HCT116 (cell line): Measurements from ENCODE around the gene MED16. TPM values are rescaled to one million over a fixed set of nuclear protein-coding genes. Genes with fewer than 3 reads are reported as not detected.

Experiments used
- ATAC-seq: fragments of 200-7000 bp; cut with Tn5 transposase; 2 replicates; pipeline ENCODE4 v1.9.1; 2020; ENCODE audit warnings: mild to moderate bottlenecking, moderate library complexity
- BruUV-seq: library from RNA; stranded (reverse); fragments of 400-500 nt; replicated peaks from 2 replicates; lab custom pipeline; 2021; lab: Mats Ljungman, UMichigan
- CTCF ChIA-PET: fragments of 300-600 bp; sonication (Branson Sonifier 250); formaldehyde crosslinking; loops from one replicate; lab custom pipeline; 2021; ENCODE audit warnings: antibody characterized with exemption; lab: Charles Lee
- POLR2A ChIA-PET: fragments of 300-600, 350-600 bp; sonication (Branson Sonifier 250); formaldehyde crosslinking; loops from one replicate; lab custom pipeline; 2021; ENCODE audit warnings: antibody characterized with exemption; lab: Charles Lee
- RAD21 ChIA-PET, 2 experiments: fragments of 300-600 bp; sonication (Branson Sonifier 250); formaldehyde crosslinking; loops; one replicate each; lab custom pipeline; 2023; ENCODE audit warnings: low total read pairs in 2 of 2; ENCODE audit not compliant: uncharacterized antibody in 2 of 2, unreplicated experiment in 2 of 2, low non-redundant PET in 1 of 2; lab: Charles Lee
- DNase-seq: peaks from one replicate; pipeline ENCODE4 v3.0.0-alpha.2; 2010; ENCODE audit warnings: low read depth, low spot score
- H2AFZ ChIP-seq: fragments of 200-600 bp; shearing (Covaris generic), sonication (generic); 2 replicates; pipeline ENCODE4 v1.6.1; 2017; ENCODE audit warnings: low read depth, mixed run types, mixed read lengths, antibody characterized with exemption, low read length; ENCODE audit not compliant: poor library complexity, severe bottlenecking
- H3K27ac ChIP-seq: 2 replicates; pipeline ENCODE4 v1.5.1; 2012; ENCODE audit warnings: low read depth, low read length
- H3K27me3 ChIP-seq: fragments of 200-600 bp; sonication (generic); 2 replicates; pipeline ENCODE4 v1.6.1; 2016; ENCODE audit warnings: mixed run types, low read length, mixed read lengths; ENCODE audit not compliant: insufficient read depth
- H3K36me3 ChIP-seq, 2 experiments: fragments of 200-500 bp in 1 of 2; fragments of 200-600 bp in 1 of 2; sonication (Bioruptor generic) in 1 of 2; sonication (generic) in 1 of 2; 2 replicates each; pipeline versions ENCODE4 v1.5.1 to v1.6.1; 2014 to 2016; ENCODE audit warnings: low read length in 2 of 2, inconsistent platforms in 1 of 2, mixed read lengths in 1 of 2, mixed run types in 1 of 2; ENCODE audit not compliant: insufficient read depth in 2 of 2, control insufficient read depth in 1 of 2
- H3K4me1 ChIP-seq, 2 experiments: fragments of 200-600 bp in 1 of 2; sonication (generic) in 1 of 2; 2 replicates each; pipeline versions ENCODE4 v1.5.1 to v1.6.1; 2012 to 2017; ENCODE audit warnings: low read length in 2 of 2, inconsistent platforms in 1 of 2, mild to moderate bottlenecking in 1 of 2, mixed read lengths in 1 of 2, mixed run types in 1 of 2, moderate library complexity in 1 of 2; ENCODE audit not compliant: insufficient read depth in 2 of 2, control insufficient read depth in 1 of 2
- H3K4me2 ChIP-seq: fragments of 200-600 bp; sonication (generic); 2 replicates; pipeline ENCODE4 v1.6.1; 2017; ENCODE audit warnings: mixed run types, low read length, mixed read lengths
- H3K4me3 ChIP-seq, 2 experiments: fragments of 200-600 bp in 1 of 2; sonication (generic) in 1 of 2; replicated peaks in 1 of 2; 2 replicates each; pipeline ENCODE4 v1.5.1; 2011 to 2016; ENCODE audit warnings: low read length in 2 of 2, control low read depth in 1 of 2, low read depth in 1 of 2, mild to moderate bottlenecking in 1 of 2, mixed read lengths in 1 of 2, mixed run types in 1 of 2
- H3K79me2 ChIP-seq: fragments of 200-600 bp; sonication (generic); 2 replicates; pipeline ENCODE4 v1.6.1; 2017; ENCODE audit warnings: mild to moderate bottlenecking, mixed run types, low read length, moderate library complexity, mixed read lengths; ENCODE audit not compliant: insufficient read depth
- H3K9ac ChIP-seq: fragments of 200-600 bp; sonication (generic); 2 replicates; pipeline ENCODE4 v1.6.1; 2016; ENCODE audit warnings: low read length, mixed read lengths
- H3K9me2 ChIP-seq: fragments of 200-600 bp; sonication (generic), shearing (Covaris generic); 2 replicates; pipeline ENCODE4 v1.6.1; 2017; ENCODE audit warnings: mixed run types, mild to moderate bottlenecking, moderate library complexity; ENCODE audit not compliant: insufficient read depth
- H3K9me3 ChIP-seq, 2 experiments: fragments of 200-500 bp in 1 of 2; fragments of 200-600 bp in 1 of 2; sonication (Bioruptor generic) in 1 of 2; sonication (generic) in 1 of 2; 2 replicates each; pipeline ENCODE4 v1.6.1; 2014 to 2017; ENCODE audit warnings: low read length in 2 of 2, mixed read lengths in 2 of 2, inconsistent platforms in 1 of 2, low read depth in 1 of 2, mild to moderate bottlenecking in 1 of 2, mixed run types in 1 of 2, moderate library complexity in 1 of 2; ENCODE audit not compliant: control insufficient read depth in 1 of 2, insufficient read depth in 1 of 2
- H4K20me1 ChIP-seq: fragments of 200-600 bp; sonication (generic), shearing (Covaris generic); 2 replicates; pipeline ENCODE4 v1.6.1; 2017; ENCODE audit warnings: mixed run types, mild to moderate bottlenecking, moderate library complexity; ENCODE audit not compliant: insufficient read depth
- CEBPB ChIP-seq: IDR thresholded peaks from 2 replicates; pipeline ENCODE4 v1.6.1; 2012; ENCODE audit warnings: low read depth
- EGR1 ChIP-seq: IDR thresholded peaks from 2 replicates; pipeline ENCODE4 v1.6.1; 2012; ENCODE audit warnings: low read depth
- EZH2 ChIP-seq: fragments of 200-600 bp; sonication (generic); IDR thresholded peaks from 2 replicates; pipeline ENCODE4 v1.6.1; 2017; ENCODE audit warnings: antibody characterized with exemption, mixed run types
- EZH2phosphoT487 ChIP-seq: fragments of 200-600 bp; IDR thresholded peaks from 2 replicates; pipeline ENCODE4 v1.6.1; 2018; ENCODE audit warnings: antibody characterized with exemption, borderline replicate concordance
- JUND ChIP-seq: IDR thresholded peaks from 2 replicates; pipeline ENCODE4 v1.6.1; 2012
- POLR2A ChIP-seq: IDR thresholded peaks from 2 replicates; pipeline ENCODE4 v1.7.0; 2011; ENCODE audit warnings: borderline replicate concordance; ENCODE audit not compliant: insufficient read depth, insufficient read length; ENCODE audit errors: extremely low read depth
- POLR2AphosphoS5 ChIP-seq: IDR thresholded peaks from 2 replicates; pipeline ENCODE4 v1.6.1; 2011; ENCODE audit warnings: mild to moderate bottlenecking, low read depth, low read length, moderate library complexity
- RAD21 ChIP-seq: IDR thresholded peaks from 2 replicates; pipeline ENCODE4 v1.6.1; 2012; ENCODE audit warnings: low read depth, mild to moderate bottlenecking
- SIN3A ChIP-seq: IDR thresholded peaks from 2 replicates; pipeline ENCODE4 v1.6.1; 2012; ENCODE audit warnings: low read depth
- SP1 ChIP-seq: IDR thresholded peaks from 2 replicates; pipeline ENCODE4 v1.6.1; 2012; ENCODE audit warnings: low read depth
- SRF ChIP-seq: IDR thresholded peaks from 2 replicates; pipeline ENCODE4 v1.6.1; 2012; ENCODE audit warnings: low read depth
- TCF7L2 ChIP-seq: IDR thresholded peaks from 2 replicates; pipeline ENCODE4 v1.7.0; 2011; ENCODE audit warnings: borderline replicate concordance, inconsistent platforms; ENCODE audit not compliant: insufficient read depth, insufficient read length; ENCODE audit errors: extremely low read depth
- ZFX ChIP-seq: fragments of 450-650 bp; IDR thresholded peaks from 2 replicates; pipeline ENCODE4 v1.6.1; 2017
- ZNF274 ChIP-seq: fragments of 200-500 bp; sonication (Bioruptor generic); IDR thresholded peaks from 2 replicates; pipeline ENCODE4 v1.6.1; 2014; ENCODE audit warnings: mild to moderate bottlenecking, low read depth, low read length, inconsistent platforms
- intact Hi-C: fragments of 100-400 bp; cut with micrococcal nuclease; formaldehyde crosslinking; loops from 2 replicates; pipeline ENCODE4 v1.10.0; 2022
- total RNA-seq: library from RNA; stranded (reverse); gene quantifications from one replicate; pipeline ENCODE4 v1.2.1, GENCODE V29; 2021; ENCODE audit not compliant: unreplicated experiment
- TF ChIP-seq, protein P1 (sequence below), 3 experiments: fragments of 200-600 bp in 1 of 3; sonication (generic) in 1 of 3; IDR thresholded peaks in 2 of 3; conservative IDR thresholded peaks in 1 of 3; 2 replicates each; pipeline ENCODE4 v1.5.1; 2012 to 2017; ENCODE audit warnings: low read depth in 2 of 3, low read length in 2 of 3, antibody characterized with exemption in 1 of 3, borderline replicate concordance in 1 of 3, control low read depth in 1 of 3, mild to moderate bottlenecking in 1 of 3, mixed read lengths in 1 of 3, mixed run types in 1 of 3, moderate library complexity in 1 of 3; ENCODE audit not compliant: insufficient read depth in 1 of 3
- TF ChIP-seq, protein P2 (sequence below): IDR thresholded peaks from 2 replicates; pipeline ENCODE4 v1.6.1; 2012
- TF ChIP-seq, protein P3 (sequence below): IDR thresholded peaks from 2 replicates; pipeline ENCODE4 v1.6.1; 2012
- TF ChIP-seq, protein P4 (sequence below): IDR thresholded peaks from 2 replicates; pipeline ENCODE4 v1.6.1; 2012; ENCODE audit warnings: low read depth
- TF ChIP-seq, protein P5 (sequence below): IDR thresholded peaks from 2 replicates; pipeline ENCODE4 v1.6.1; 2011; ENCODE audit warnings: mild to moderate bottlenecking, low read length, moderate library complexity; ENCODE audit not compliant: insufficient replicate concordance; ENCODE audit errors: extremely low read depth

MED16 gene
- total RNA-seq, 1 experiment from 2014 or later = 73.6 TPM

DNA sequence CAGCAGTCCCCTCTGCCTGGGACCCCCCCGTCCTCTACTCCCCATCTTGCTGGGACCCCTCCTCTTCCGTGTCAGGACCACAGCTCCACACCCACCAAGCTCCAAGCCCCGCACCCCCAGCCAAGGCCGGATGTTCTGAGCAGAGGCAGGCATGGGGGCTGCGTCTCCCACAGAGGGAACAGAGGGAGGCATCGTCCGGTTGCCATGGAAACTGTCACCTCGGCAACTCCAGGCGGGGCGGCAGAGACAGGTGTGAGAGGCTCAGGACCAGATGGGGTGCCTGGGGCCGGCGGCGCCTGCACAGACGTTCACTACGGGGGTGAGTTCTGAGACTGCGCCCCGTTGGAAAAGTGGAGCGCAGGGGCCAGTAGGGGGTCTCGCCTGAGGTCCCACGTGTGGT, 5.7 kb upstream of the MED16 start:
- H3K4me2 ChIP-seq = no peak overlapping the region
- no peaks in the 10 kb centered on the region for H3K9me2 ChIP-seq
- H2AFZ ChIP-seq = no peak overlapping the region
- no peak overlapping the region for H3K9ac ChIP-seq
- no peak for ATAC-seq
- no peaks in the 10 kb centered on the region for H3K27me3 ChIP-seq
- intact Hi-C loops = no loop called here
- H3K79me2 ChIP-seq = peaks cover 15% of the 10 kb centered on the region; the same call in 1 of the 2 replicates
- H4K20me1 ChIP-seq = no peaks in the 10 kb centered on the region
- peaks cover 6 to 7% of the 10 kb centered on the region in 2 experiments; a peak in 3 of 4 replicates for H3K36me3 ChIP-seq
- no peak for DNase-seq
- no peak overlapping the region for H3K27ac ChIP-seq
- TF ChIP-seq TCF7L2 (no peak), EZH2 (no peak), ZNF274 (no peak), CEBPB (no peak), JUND (no peak), SRF (no peak), EGR1 (no peak), EZH2phosphoT487 (no peak), RAD21 (no peak), POLR2AphosphoS5 (no peak), SP1 (no peak), POLR2A (no peak), SIN3A (no peak), ZFX (no peak)
- TF ChIP-seq, protein P1, sequence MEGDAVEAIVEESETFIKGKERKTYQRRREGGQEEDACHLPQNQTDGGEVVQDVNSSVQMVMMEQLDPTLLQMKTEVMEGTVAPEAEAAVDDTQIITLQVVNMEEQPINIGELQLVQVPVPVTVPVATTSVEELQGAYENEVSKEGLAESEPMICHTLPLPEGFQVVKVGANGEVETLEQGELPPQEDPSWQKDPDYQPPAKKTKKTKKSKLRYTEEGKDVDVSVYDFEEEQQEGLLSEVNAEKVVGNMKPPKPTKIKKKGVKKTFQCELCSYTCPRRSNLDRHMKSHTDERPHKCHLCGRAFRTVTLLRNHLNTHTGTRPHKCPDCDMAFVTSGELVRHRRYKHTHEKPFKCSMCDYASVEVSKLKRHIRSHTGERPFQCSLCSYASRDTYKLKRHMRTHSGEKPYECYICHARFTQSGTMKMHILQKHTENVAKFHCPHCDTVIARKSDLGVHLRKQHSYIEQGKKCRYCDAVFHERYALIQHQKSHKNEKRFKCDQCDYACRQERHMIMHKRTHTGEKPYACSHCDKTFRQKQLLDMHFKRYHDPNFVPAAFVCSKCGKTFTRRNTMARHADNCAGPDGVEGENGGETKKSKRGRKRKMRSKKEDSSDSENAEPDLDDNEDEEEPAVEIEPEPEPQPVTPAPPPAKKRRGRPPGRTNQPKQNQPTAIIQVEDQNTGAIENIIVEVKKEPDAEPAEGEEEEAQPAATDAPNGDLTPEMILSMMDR (IDR thresholded peaks at IDR 0.05 in 2 of 3, conservative IDR thresholded peaks at IDR 0.05 in 1 of 3; ENCODE audit: borderline replicate concordance in 1 of 3, insufficient read depth in 1 of 3, low read depth in 2 of 3, low read length in 2 of 3) = no peak
- TF ChIP-seq, protein P2, sequence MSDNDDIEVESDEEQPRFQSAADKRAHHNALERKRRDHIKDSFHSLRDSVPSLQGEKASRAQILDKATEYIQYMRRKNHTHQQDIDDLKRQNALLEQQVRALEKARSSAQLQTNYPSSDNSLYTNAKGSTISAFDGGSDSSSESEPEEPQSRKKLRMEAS = no peak
- TF ChIP-seq, protein P3, sequence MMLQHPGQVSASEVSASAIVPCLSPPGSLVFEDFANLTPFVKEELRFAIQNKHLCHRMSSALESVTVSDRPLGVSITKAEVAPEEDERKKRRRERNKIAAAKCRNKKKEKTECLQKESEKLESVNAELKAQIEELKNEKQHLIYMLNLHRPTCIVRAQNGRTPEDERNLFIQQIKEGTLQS = no peak
- TF ChIP-seq, protein P4, sequence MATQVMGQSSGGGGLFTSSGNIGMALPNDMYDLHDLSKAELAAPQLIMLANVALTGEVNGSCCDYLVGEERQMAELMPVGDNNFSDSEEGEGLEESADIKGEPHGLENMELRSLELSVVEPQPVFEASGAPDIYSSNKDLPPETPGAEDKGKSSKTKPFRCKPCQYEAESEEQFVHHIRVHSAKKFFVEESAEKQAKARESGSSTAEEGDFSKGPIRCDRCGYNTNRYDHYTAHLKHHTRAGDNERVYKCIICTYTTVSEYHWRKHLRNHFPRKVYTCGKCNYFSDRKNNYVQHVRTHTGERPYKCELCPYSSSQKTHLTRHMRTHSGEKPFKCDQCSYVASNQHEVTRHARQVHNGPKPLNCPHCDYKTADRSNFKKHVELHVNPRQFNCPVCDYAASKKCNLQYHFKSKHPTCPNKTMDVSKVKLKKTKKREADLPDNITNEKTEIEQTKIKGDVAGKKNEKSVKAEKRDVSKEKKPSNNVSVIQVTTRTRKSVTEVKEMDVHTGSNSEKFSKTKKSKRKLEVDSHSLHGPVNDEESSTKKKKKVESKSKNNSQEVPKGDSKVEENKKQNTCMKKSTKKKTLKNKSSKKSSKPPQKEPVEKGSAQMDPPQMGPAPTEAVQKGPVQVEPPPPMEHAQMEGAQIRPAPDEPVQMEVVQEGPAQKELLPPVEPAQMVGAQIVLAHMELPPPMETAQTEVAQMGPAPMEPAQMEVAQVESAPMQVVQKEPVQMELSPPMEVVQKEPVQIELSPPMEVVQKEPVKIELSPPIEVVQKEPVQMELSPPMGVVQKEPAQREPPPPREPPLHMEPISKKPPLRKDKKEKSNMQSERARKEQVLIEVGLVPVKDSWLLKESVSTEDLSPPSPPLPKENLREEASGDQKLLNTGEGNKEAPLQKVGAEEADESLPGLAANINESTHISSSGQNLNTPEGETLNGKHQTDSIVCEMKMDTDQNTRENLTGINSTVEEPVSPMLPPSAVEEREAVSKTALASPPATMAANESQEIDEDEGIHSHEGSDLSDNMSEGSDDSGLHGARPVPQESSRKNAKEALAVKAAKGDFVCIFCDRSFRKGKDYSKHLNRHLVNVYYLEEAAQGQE = no peak
- TF ChIP-seq, protein P5, sequence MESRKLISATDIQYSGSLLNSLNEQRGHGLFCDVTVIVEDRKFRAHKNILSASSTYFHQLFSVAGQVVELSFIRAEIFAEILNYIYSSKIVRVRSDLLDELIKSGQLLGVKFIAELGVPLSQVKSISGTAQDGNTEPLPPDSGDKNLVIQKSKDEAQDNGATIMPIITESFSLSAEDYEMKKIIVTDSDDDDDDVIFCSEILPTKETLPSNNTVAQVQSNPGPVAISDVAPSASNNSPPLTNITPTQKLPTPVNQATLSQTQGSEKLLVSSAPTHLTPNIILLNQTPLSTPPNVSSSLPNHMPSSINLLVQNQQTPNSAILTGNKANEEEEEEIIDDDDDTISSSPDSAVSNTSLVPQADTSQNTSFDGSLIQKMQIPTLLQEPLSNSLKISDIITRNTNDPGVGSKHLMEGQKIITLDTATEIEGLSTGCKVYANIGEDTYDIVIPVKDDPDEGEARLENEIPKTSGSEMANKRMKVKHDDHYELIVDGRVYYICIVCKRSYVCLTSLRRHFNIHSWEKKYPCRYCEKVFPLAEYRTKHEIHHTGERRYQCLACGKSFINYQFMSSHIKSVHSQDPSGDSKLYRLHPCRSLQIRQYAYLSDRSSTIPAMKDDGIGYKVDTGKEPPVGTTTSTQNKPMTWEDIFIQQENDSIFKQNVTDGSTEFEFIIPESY = no peak
- POLR2A ChIA-PET = no interaction called here
- RAD21 ChIA-PET = no interaction called here
- BruUV-seq = no TSS peak
- H3K9me3 ChIP-seq = no peaks in the 10 kb centered on the region
- CTCF ChIA-PET = no interaction called here
- no peak overlapping the region for H3K4me3 ChIP-seq
- peaks cover 6 to 18% of the 10 kb centered on the region in 2 experiments; a peak in 3 of 4 replicates for H3K4me1 ChIP-seq
